Measurements from ENCODE around the gene DNPH1. TPM values are rescaled to one million over a fixed set of nuclear protein-coding genes. Genes with fewer than 3 reads are reported as not detected.
A peak's percentile ranks its signal among the peaks of the same experiment; 100 is the strongest.

Gene DNPH1
- total and polyA plus RNA-seq, 9 donors, result 20.1 to 32.0 (median 27.1) TPM

- Histone ChIP-seq H3K27ac (ENCODE audit: low read length) (no peak overlapping the region), H3K4me3 (ENCODE audit: low read length) (peak overlapping the region; percentile 48), H3K36me3 (ENCODE audit: control insufficient read depth, insufficient read depth, low read length) (no peaks in the 10 kb centered on the region), H3K9me3 (replicated peaks; ENCODE audit: control insufficient read depth, low read depth, low read length) (no peaks in the 10 kb centered on the region), H3K27me3 (ENCODE audit: control insufficient read depth, insufficient read depth, low read length) (peaks cover 18% of the 10 kb centered on the region), H3K4me1 (ENCODE audit: control insufficient read depth, insufficient read depth, low read length) (peaks cover 6% of the 10 kb centered on the region)
- WGBS (ENCODE audit: insufficient coverage), result 61% methylated on average over 11 of the region's 17 CpGs
- no peak for DNase-seq
These were observed 731 bp upstream of the DNPH1 start for GRCh38 chr6:43229803-43230620.

- Histone ChIP-seq H3K4me3 (ENCODE audit: low read length) (no peak overlapping the region), H3K36me3 (ENCODE audit: control insufficient read depth, insufficient read depth, low read length) (peaks cover 16% of the 10 kb centered on the region), H3K4me1 (ENCODE audit: control insufficient read depth, insufficient read depth, low read length) (peaks cover 15% of the 10 kb centered on the region), H3K27me3 (ENCODE audit: control insufficient read depth, insufficient read depth, low read length) (peaks cover 6% of the 10 kb centered on the region), H3K9me3 (replicated peaks; ENCODE audit: control insufficient read depth, low read depth, low read length) (no peaks in the 10 kb centered on the region), H3K27ac (ENCODE audit: low read length) (no peak overlapping the region)
- DNase-seq, result no peak
- whole genome bisulfite sequencing (ENCODE audit: insufficient coverage), result 90% methylated on average over 5 of the region's 11 CpGs
These were observed 3.0 kb downstream of the DNPH1 start for GRCh38 chr6:43226192-43226851.

- peaks cover 31% of the 10 kb centered on the region for H3K36me3 ChIP-seq (ENCODE audit: control insufficient read depth, insufficient read depth, low read length)
- no peak for DNase-seq
- 81% methylated on average over 12 of the region's 14 CpGs for WGBS (ENCODE audit: insufficient coverage)
These were observed 6.1 kb downstream of the DNPH1 start for GRCh38 chr6:43223175-43223574.

GRCh38 chr6:43222418-43223059 lies 6.7 kb downstream of the DNPH1 start:
- no peak for DNase-seq
- no peak overlapping the region for H3K4me3 ChIP-seq (ENCODE audit: low read length)
- peaks cover 32% of the 10 kb centered on the region for H3K36me3 ChIP-seq (ENCODE audit: control insufficient read depth, insufficient read depth, low read length)
- H3K9me3 ChIP-seq (replicated peaks; ENCODE audit: control insufficient read depth, low read depth, low read length), result no peaks in the 10 kb centered on the region
- H3K27ac ChIP-seq (ENCODE audit: low read length), result no peak overlapping the region
- no peaks in the 10 kb centered on the region for H3K27me3 ChIP-seq (ENCODE audit: control insufficient read depth, insufficient read depth, low read length)
- H3K4me1 ChIP-seq (ENCODE audit: control insufficient read depth, insufficient read depth, low read length), result peaks cover 17% of the 10 kb centered on the region
- WGBS (ENCODE audit: insufficient coverage), result 80% methylated on average over 6 of the region's 15 CpGs

More at GRCh38 chr6:43223175-43223574, 6.1 kb downstream of the DNPH1 start:
- Histone ChIP-seq H3K4me1 (ENCODE audit: control insufficient read depth, insufficient read depth, low read length) (peaks cover 17% of the 10 kb centered on the region), H3K27ac (ENCODE audit: low read length) (no peak overlapping the region), H3K9me3 (replicated peaks; ENCODE audit: control insufficient read depth, low read depth, low read length) (no peaks in the 10 kb centered on the region), H3K4me3 (ENCODE audit: low read length) (no peak overlapping the region), H3K27me3 (ENCODE audit: control insufficient read depth, insufficient read depth, low read length) (no peaks in the 10 kb centered on the region)

- DNase-seq, result peak; percentile 33
- Histone ChIP-seq H3K27me3 (ENCODE audit: control insufficient read depth, insufficient read depth, low read length) (no peaks in the 10 kb centered on the region), H3K4me1 (ENCODE audit: control insufficient read depth, insufficient read depth, low read length) (peaks cover 17% of the 10 kb centered on the region), H3K9me3 (replicated peaks; ENCODE audit: control insufficient read depth, low read depth, low read length) (no peaks in the 10 kb centered on the region), H3K36me3 (ENCODE audit: control insufficient read depth, insufficient read depth, low read length) (peaks cover 41% of the 10 kb centered on the region), H3K27ac (ENCODE audit: low read length) (no peak overlapping the region), H3K4me3 (ENCODE audit: low read length) (no peak overlapping the region)
- 77% methylated on average over 14 of the region's 20 CpGs for WGBS (ENCODE audit: insufficient coverage)
These were observed 8.0 kb downstream of the DNPH1 start for GRCh38 chr6:43221046-43221972.

GRCh38 chr6:43220439-43220951 lies 8.8 kb downstream of the DNPH1 start:
- no peak overlapping the region for H3K27ac ChIP-seq (ENCODE audit: low read length)
- 83% methylated on average over 16 of the region's 16 CpGs for WGBS (ENCODE audit: insufficient coverage)
- no peaks in the 10 kb centered on the region for H3K27me3 ChIP-seq (ENCODE audit: control insufficient read depth, insufficient read depth, low read length)
- DNase-seq, result no peak
- H3K9me3 ChIP-seq (replicated peaks; ENCODE audit: control insufficient read depth, low read depth, low read length), result no peaks in the 10 kb centered on the region
- H3K36me3 ChIP-seq (ENCODE audit: control insufficient read depth, insufficient read depth, low read length), result peaks cover 49% of the 10 kb centered on the region
- H3K4me3 ChIP-seq (ENCODE audit: low read length), result no peak overlapping the region
- peaks cover 17% of the 10 kb centered on the region for H3K4me1 ChIP-seq (ENCODE audit: control insufficient read depth, insufficient read depth, low read length)

- H3K4me1 ChIP-seq (ENCODE audit: control insufficient read depth, insufficient read depth, low read length), result peaks cover 17% of the 10 kb centered on the region
- H3K9me3 ChIP-seq (replicated peaks; ENCODE audit: control insufficient read depth, low read depth, low read length), result no peaks in the 10 kb centered on the region
- H3K27me3 ChIP-seq (ENCODE audit: control insufficient read depth, insufficient read depth, low read length), result no peaks in the 10 kb centered on the region
- WGBS (ENCODE audit: insufficient coverage), result 93% methylated on average over 3 of the region's 7 CpGs
- no peak overlapping the region for H3K4me3 ChIP-seq (ENCODE audit: low read length)
- no peak for DNase-seq
- no peak overlapping the region for H3K27ac ChIP-seq (ENCODE audit: low read length)
- H3K36me3 ChIP-seq (ENCODE audit: control insufficient read depth, insufficient read depth, low read length), result peaks cover 54% of the 10 kb centered on the region
These were observed 9.5 kb downstream of the DNPH1 start for GRCh38 chr6:43219814-43220213.

- Histone ChIP-seq H3K4me3 (ENCODE audit: low read length) (no peak overlapping the region), H3K27me3 (ENCODE audit: control insufficient read depth, insufficient read depth, low read length) (no peaks in the 10 kb centered on the region), H3K9me3 (replicated peaks; ENCODE audit: control insufficient read depth, low read depth, low read length) (no peaks in the 10 kb centered on the region), H3K36me3 (ENCODE audit: control insufficient read depth, insufficient read depth, low read length) (peaks cover 52% of the 10 kb centered on the region), H3K27ac (ENCODE audit: low read length) (no peak overlapping the region), H3K4me1 (ENCODE audit: control insufficient read depth, insufficient read depth, low read length) (peaks cover 16% of the 10 kb centered on the region)
- no peak for DNase-seq
- WGBS (ENCODE audit: insufficient coverage), result 94% methylated on average over 3 of the region's 3 CpGs
These were observed 10.2 kb downstream of the DNPH1 start for GRCh38 chr6:43219119-43219518.

GRCh38 chr6:43217351-43217750 lies 11.9 kb downstream of the DNPH1 start:
- Histone ChIP-seq H3K4me1 (ENCODE audit: control insufficient read depth, insufficient read depth, low read length) (peaks cover 13% of the 10 kb centered on the region), H3K27ac (ENCODE audit: low read length) (no peak overlapping the region), H3K9me3 (replicated peaks; ENCODE audit: control insufficient read depth, low read depth, low read length) (no peaks in the 10 kb centered on the region), H3K4me3 (ENCODE audit: low read length) (no peak overlapping the region), H3K36me3 (ENCODE audit: control insufficient read depth, insufficient read depth, low read length) (peaks cover 50% of the 10 kb centered on the region), H3K27me3 (ENCODE audit: control insufficient read depth, insufficient read depth, low read length) (no peaks in the 10 kb centered on the region)
- no peak for DNase-seq
- no CpG with 5 or more reads among the region's 5 CpGs for WGBS (ENCODE audit: insufficient coverage)
